Activated CD8-positive, alpha-beta T cell treated with anti-CD3 and anti-CD28 coated beads for 36 hours (primary cell): Measurements from ENCODE around the gene WIPI1. TPM values are rescaled to one million over a fixed set of nuclear protein-coding genes. Genes with fewer than 3 reads are reported as not detected.
A peak's percentile ranks its signal among the peaks of the same experiment; 100 is the strongest.

Experiments
- ATAC-seq: fragments of 200-7000 bp; cut with Tn5 transposase; one replicate; pipeline ENCODE4 v1.10.0; 2021; ENCODE audit warnings: mild to moderate bottlenecking, moderate library complexity
- CTCF ChIA-PET: fragments of 350-600 bp; sonication (Branson Sonifier 250); formaldehyde crosslinking; loops from one replicate; lab custom pipeline; 2021; ENCODE audit warnings: antibody characterized with exemption; lab: Charles Lee
- POLR2A ChIA-PET: fragments of 350-600 bp; sonication (Branson Sonifier 250); formaldehyde crosslinking; loops from one replicate; lab custom pipeline; 2021; ENCODE audit warnings: antibody characterized with exemption; lab: Charles Lee
- DNase-seq: peaks from one replicate; pipeline ENCODE4 v3.0.0-alpha.2; 2020
- H3K27ac Mint-ChIP-seq: one replicate; pipeline ENCODE4 v1.8.0; 2021; ENCODE audit warnings: mild to moderate bottlenecking, mixed read lengths
- H3K27me3 Mint-ChIP-seq: one replicate; pipeline ENCODE4 v1.8.0; 2021; ENCODE audit warnings: mixed read lengths
- H3K36me3 Mint-ChIP-seq: one replicate; pipeline ENCODE4 v1.8.0; 2021; ENCODE audit warnings: low read depth, mixed read lengths
- H3K4me1 Mint-ChIP-seq: one replicate; pipeline ENCODE4 v1.8.0; 2021; ENCODE audit warnings: low read depth, mixed read lengths
- H3K4me3 Mint-ChIP-seq: one replicate; pipeline ENCODE4 v1.8.0; 2021; ENCODE audit warnings: mild to moderate bottlenecking, moderate library complexity, mixed read lengths
- H3K9me3 Mint-ChIP-seq: one replicate; pipeline ENCODE4 v1.8.0; 2021; ENCODE audit warnings: mixed read lengths
- CTCF ChIP-seq: fragments of 200-600 bp; IDR thresholded peaks from one replicate; pipeline ENCODE4 v1.8.0; 2022; ENCODE audit warnings: antibody characterized with exemption, mild to moderate bottlenecking
- intact Hi-C: fragments of 100-400 bp; cut with micrococcal nuclease; formaldehyde crosslinking; loops from one replicate; pipeline ENCODE4 v1.10.0; 2022
- total RNA-seq, 2 experiments: library from RNA; stranded (reverse); gene quantifications; one replicate each; pipeline ENCODE4 v1.2.3, GENCODE V29; 2021

WIPI1 gene
- total RNA-seq, 2 experiments from 2014 or later: 11.3 to 13.1 TPM

- Mint-ChIP-seq H3K9me3 (no peaks in the 10 kb centered on the region), H3K4me1 (peaks cover 57% of the 10 kb centered on the region), H3K27ac (peak overlapping the region; percentile 97), H3K4me3 (peak overlapping the region; percentile 66), H3K27me3 (no peaks in the 10 kb centered on the region), H3K36me3 (no peaks in the 10 kb centered on the region)
- ChIA-PET POLR2A (interaction anchor here (0.8 to 4.4 kb wide), 4 partner anchors 51 to 424 kb away, joined by 3 to 31 read pairs (median 4); partner anchors contain the start of genes ARSG, PRKAR1A and SLC16A6), CTCF (interaction anchor here (1.0 to 12.2 kb wide), 10 partner anchors 22 to 403 kb away, joined by 3 to 166 read pairs (median 6); partner anchors contain the start of gene AMZ2)
- ATAC-seq: no peak
- intact Hi-C loops: loop anchor here (2.0 to 10.0 kb wide), 3 partner anchors 24 to 406 kb away; no protein-coding TSS in a partner anchor
- no peak for TF ChIP-seq CTCF
- peak; percentile 57 for DNase-seq
These were observed 3.8 kb upstream of the WIPI1 start for GRCh38 chr17:68461122-68461539.

- Mint-ChIP-seq H3K27me3 (no peaks in the 10 kb centered on the region), H3K4me3 (peak overlapping the region; percentile 66), H3K36me3 (no peaks in the 10 kb centered on the region), H3K27ac (peak overlapping the region; percentile 97), H3K9me3 (no peaks in the 10 kb centered on the region), H3K4me1 (peaks cover 57% of the 10 kb centered on the region)
- ChIA-PET CTCF (interaction anchor here (0.8 to 12.2 kb wide), 12 partner anchors 13 to 403 kb away, joined by 3 to 166 read pairs (median 5); no protein-coding TSS in a partner anchor), POLR2A (interaction anchor here (0.6 to 4.4 kb wide), 7 partner anchors 22 to 446 kb away, joined by 3 to 31 read pairs (median 4); partner anchors contain the start of genes AMZ2, ARSG, PRKAR1A and SLC16A6)
- ATAC-seq (peak; percentile 4), DNase-seq (peak; percentile 72)
- TF ChIP-seq CTCF: no peak
- intact Hi-C loops: loop anchor here (2.0 to 10.0 kb wide), 3 partner anchors 24 to 406 kb away; no protein-coding TSS in a partner anchor
These were observed 3.4 kb upstream of the WIPI1 start for GRCh38 chr17:68460715-68461114.

- intact Hi-C loops: loop anchor here (2.0 to 10.0 kb wide), 3 partner anchors 23 to 405 kb away; no protein-coding TSS in a partner anchor
- Mint-ChIP-seq H3K4me1 (peaks cover 56% of the 10 kb centered on the region), H3K9me3 (no peaks in the 10 kb centered on the region), H3K27ac (peak overlapping the region; percentile 97), H3K4me3 (peak overlapping the region; percentile 66), H3K36me3 (no peaks in the 10 kb centered on the region), H3K27me3 (no peaks in the 10 kb centered on the region)
- ATAC-seq (no peak), DNase-seq (no peak)
- no peak for TF ChIP-seq CTCF
- ChIA-PET POLR2A (interaction anchor here (0.6 to 4.4 kb wide), 5 partner anchors 22 to 445 kb away, joined by 3 to 31 read pairs (median 4); partner anchors contain the start of genes AMZ2, ARSG, PRKAR1A and SLC16A6), CTCF (interaction anchor here (0.7 to 12.2 kb wide), 14 partner anchors 13 to 402 kb away, joined by 3 to 166 read pairs (median 4); no protein-coding TSS in a partner anchor)
These were observed 2.9 kb upstream of the WIPI1 start for GRCh38 chr17:68460146-68460545.

GRCh38 chr17:68459037-68459639 lies 1.8 kb upstream of the WIPI1 start:
- ATAC-seq: no peak
- H3K36me3 Mint-ChIP-seq: no peaks in the 10 kb centered on the region
- H3K27ac Mint-ChIP-seq: peak overlapping the region; percentile 66
- H3K9me3 Mint-ChIP-seq: no peaks in the 10 kb centered on the region
- H3K4me3 Mint-ChIP-seq: no peak overlapping the region
- peak; percentile 51 for DNase-seq
- no peaks in the 10 kb centered on the region for H3K27me3 Mint-ChIP-seq
- H3K4me1 Mint-ChIP-seq: peaks cover 56% of the 10 kb centered on the region
- ChIA-PET CTCF (interaction anchor here (0.7 to 12.2 kb wide), 15 partner anchors 9 to 465 kb away, joined by 3 to 166 read pairs (median 4); no protein-coding TSS in a partner anchor), POLR2A (interaction anchor here (0.8 to 4.4 kb wide), 5 partner anchors 19 to 211 kb away, joined by 3 to 31 read pairs (median 6); partner anchors contain the start of genes AMZ2, ARSG, PRKAR1A and SLC16A6)
- TF ChIP-seq CTCF: no peak
- intact Hi-C loops: no loop called here
